ENCODE measurements around the gene ADK. TPM values are rescaled to one million over a fixed set of nuclear protein-coding genes. Genes with fewer than 3 reads are reported as not detected.

The ADK gene
- total RNA-seq, 1 experiment from 2014 or later: 26.8 TPM

GRCh38 chr10:74307061-74307651 lies 156.1 kb downstream of the ADK start:
- Histone ChIP-seq H3K79me1 (ENCODE audit: insufficient read depth, low read depth, low read length, poor library complexity, severe bottlenecking) (no peaks in the 10 kb centered on the region), H3K9ac (ENCODE audit: extremely low read depth, insufficient read length, low read length) (no peak overlapping the region), H3K9me3 (ENCODE audit: control insufficient read depth, low read depth, low read length) (no peaks in the 10 kb centered on the region), H2BK12ac (ENCODE audit: insufficient read length, low read depth, low read length) (no peak overlapping the region), H4K5ac (ENCODE audit: insufficient read length, low read depth, low read length) (no peak overlapping the region), H3K4ac (ENCODE audit: low read depth, low read length) (no peak overlapping the region), H3K56ac (ENCODE audit: insufficient read length, low read depth, low read length) (no peak overlapping the region), H4K91ac (ENCODE audit: insufficient read length, low read depth, low read length) (no peak overlapping the region), H3K23me2 (ENCODE audit: insufficient read length, low read depth, low read length, poor library complexity, severe bottlenecking) (no peaks in the 10 kb centered on the region), H2AFZ (ENCODE audit: low read length) (no peak overlapping the region), H2BK15ac (ENCODE audit: low read depth, low read length) (no peak overlapping the region), H2BK5ac (ENCODE audit: insufficient read length, low read length) (no peak overlapping the region), H4K20me1 (ENCODE audit: control insufficient read depth, insufficient read depth, insufficient read length) (no peaks in the 10 kb centered on the region), H2BK120ac (ENCODE audit: low read depth, low read length, poor library complexity, severe bottlenecking) (no peak overlapping the region), H3T11ph (ENCODE audit: low read length) (no peak overlapping the region), H3K4me2 (ENCODE audit: insufficient read depth, insufficient read length, low read length) (no peak overlapping the region), H3K14ac (ENCODE audit: insufficient read depth, low read length) (no peak overlapping the region), H3K4me1 (ENCODE audit: insufficient read depth, low read length) (no peaks in the 10 kb centered on the region), H2AK5ac (ENCODE audit: insufficient read length, low read length) (no peak overlapping the region), H2BK20ac (ENCODE audit: low read depth, low read length, poor library complexity, severe bottlenecking) (no peak overlapping the region), H3K79me2 (ENCODE audit: insufficient read depth, low read length) (no peaks in the 10 kb centered on the region), H3K27ac (ENCODE audit: insufficient read length, low read depth, low read length) (no peak overlapping the region), H4K8ac (replicated peaks; ENCODE audit: insufficient read length, low read depth, low read length) (no peak overlapping the region), H3K23ac (ENCODE audit: insufficient read length, low read depth, low read length) (no peak overlapping the region), H3K27me3 (ENCODE audit: insufficient read depth, low read length) (no peaks in the 10 kb centered on the region), H3K18ac (ENCODE audit: insufficient read length, low read depth, low read length) (no peak overlapping the region)
- Mint-ChIP-seq H3K36me3 (ENCODE audit: insufficient read depth in 1 of 3, low read depth in 3 of 3) (no peaks in the 10 kb centered on the region), H3K27me3 (ENCODE audit: low read depth) (no peaks in the 10 kb centered on the region), H3K4me3 (no peak overlapping the region), H3K27ac (peak overlapping the region in 1 of 3 experiments; percentile 44; a peak in 3 of 7 replicates), H3K9me3 (no peaks in the 10 kb centered on the region), H3K4me1 (peaks cover 15 to 29% of the 10 kb centered on the region in 2 experiments)
- no peak for TF ChIP-seq CTCF (conservative IDR thresholded peaks at IDR 0.05)
- WGBS (ENCODE audit: extremely low coverage, insufficient read length, low lambda C conversion rate): no CpG with 5 or more reads among the region's 3 CpGs
- DNase-seq: no peak
